Measurements from ENCODE around the gene ALDH1A2.

Gene ALDH1A2

GRCh38 chr15:57914350-57915055 is 151.0 kb downstream of the ALDH1A2 start:
- no peak overlapping the region for H2BK5ac ChIP-seq (ENCODE audit: low read length)
- no peak overlapping the region for H3K4me2 ChIP-seq (ENCODE audit: low read length)
- H3K4me3 ChIP-seq (ENCODE audit: low read length) = no peak overlapping the region
- H3K23ac ChIP-seq (ENCODE audit: low read length) = no peak overlapping the region
- no peak overlapping the region for H2AK5ac ChIP-seq (ENCODE audit: low read length)
- DNase-seq = no peak
- no CpG with 5 or more reads among the region's 9 CpGs for WGBS (ENCODE audit: extremely low coverage, insufficient coverage, low lambda C conversion rate)
- H3K18ac ChIP-seq (ENCODE audit: low read length) = no peak overlapping the region
- H3K79me2 ChIP-seq (ENCODE audit: control insufficient read depth, insufficient read depth, low read length) = no peaks in the 10 kb centered on the region
- H3K4ac ChIP-seq (ENCODE audit: low read depth, low read length) = no peak overlapping the region
- no peak overlapping the region for H2BK15ac ChIP-seq (replicated peaks; ENCODE audit: low read depth)
- H3K4me1 ChIP-seq (ENCODE audit: control insufficient read depth, low read depth, low read length) = no peaks in the 10 kb centered on the region
- H4K5ac ChIP-seq (ENCODE audit: low read length) = no peak overlapping the region
- no peak overlapping the region for H3K27ac ChIP-seq (ENCODE audit: low read depth, low read length)
- no peak overlapping the region for H2BK120ac ChIP-seq (ENCODE audit: low read depth, low read length)
- H4K8ac ChIP-seq (ENCODE audit: low read depth, low read length) = no peak overlapping the region
- H3K79me1 ChIP-seq (ENCODE audit: low read length) = no peaks in the 10 kb centered on the region
- H3K27me3 ChIP-seq (ENCODE audit: insufficient read depth, low read length, poor library complexity) = no peaks in the 10 kb centered on the region
- no peak overlapping the region for H3K56ac ChIP-seq (ENCODE audit: low read length)
- H3K9ac ChIP-seq (ENCODE audit: low read length) = no peak overlapping the region
- H3K36me3 ChIP-seq (ENCODE audit: control insufficient read depth, insufficient read depth, low read length) = no peaks in the 10 kb centered on the region

- H3K79me1 ChIP-seq (ENCODE audit: low read length) = no peaks in the 10 kb centered on the region
- no peak overlapping the region for H3K23ac ChIP-seq (ENCODE audit: low read length)
- H3K56ac ChIP-seq (ENCODE audit: low read length) = no peak overlapping the region
- H3K79me2 ChIP-seq (ENCODE audit: control insufficient read depth, insufficient read depth, low read length) = no peaks in the 10 kb centered on the region
- no peak overlapping the region for H3K4ac ChIP-seq (ENCODE audit: low read depth, low read length)
- no peaks in the 10 kb centered on the region for H3K36me3 ChIP-seq (ENCODE audit: control insufficient read depth, insufficient read depth, low read length)
- no peak overlapping the region for H4K8ac ChIP-seq (ENCODE audit: low read depth, low read length)
- no peak overlapping the region for H2BK120ac ChIP-seq (ENCODE audit: low read depth, low read length)
- no peak for DNase-seq
- no peak overlapping the region for H3K27ac ChIP-seq (ENCODE audit: low read depth, low read length)
- no peak overlapping the region for H2BK5ac ChIP-seq (ENCODE audit: low read length)
- H2AK5ac ChIP-seq (ENCODE audit: low read length) = no peak overlapping the region
- H3K18ac ChIP-seq (ENCODE audit: low read length) = no peak overlapping the region
- no peak overlapping the region for H3K4me3 ChIP-seq (ENCODE audit: low read length)
- no peak overlapping the region for H3K4me2 ChIP-seq (ENCODE audit: low read length)
- no peaks in the 10 kb centered on the region for H3K27me3 ChIP-seq (ENCODE audit: insufficient read depth, low read length, poor library complexity)
- no peaks in the 10 kb centered on the region for H3K4me1 ChIP-seq (ENCODE audit: control insufficient read depth, low read depth, low read length)
- H4K5ac ChIP-seq (ENCODE audit: low read length) = no peak overlapping the region
- no CpG with 5 or more reads among the region's 1 CpG for WGBS (ENCODE audit: extremely low coverage, insufficient coverage, low lambda C conversion rate)
- H2BK15ac ChIP-seq (replicated peaks; ENCODE audit: low read depth) = no peak overlapping the region
- H3K9ac ChIP-seq (ENCODE audit: low read length) = no peak overlapping the region
Measured at GRCh38 chr15:57911247-57911646, 154.3 kb downstream of the ALDH1A2 start.

- H3K23ac ChIP-seq (ENCODE audit: low read length) = no peak overlapping the region
- H4K5ac ChIP-seq (ENCODE audit: low read length) = no peak overlapping the region
- DNase-seq = no peak
- no peak overlapping the region for H2AK5ac ChIP-seq (ENCODE audit: low read length)
- H3K4ac ChIP-seq (ENCODE audit: low read depth, low read length) = no peak overlapping the region
- no peak overlapping the region for H3K56ac ChIP-seq (ENCODE audit: low read length)
- no peak overlapping the region for H3K9ac ChIP-seq (ENCODE audit: low read length)
- no peak overlapping the region for H2BK15ac ChIP-seq (replicated peaks; ENCODE audit: low read depth)
- no peak overlapping the region for H3K4me3 ChIP-seq (ENCODE audit: low read length)
- no peak overlapping the region for H3K27ac ChIP-seq (ENCODE audit: low read depth, low read length)
- no peaks in the 10 kb centered on the region for H3K79me2 ChIP-seq (ENCODE audit: control insufficient read depth, insufficient read depth, low read length)
- no peaks in the 10 kb centered on the region for H3K4me1 ChIP-seq (ENCODE audit: control insufficient read depth, low read depth, low read length)
- H3K36me3 ChIP-seq (ENCODE audit: control insufficient read depth, insufficient read depth, low read length) = no peaks in the 10 kb centered on the region
- H2BK120ac ChIP-seq (ENCODE audit: low read depth, low read length) = no peak overlapping the region
- H3K4me2 ChIP-seq (ENCODE audit: low read length) = no peak overlapping the region
- H3K18ac ChIP-seq (ENCODE audit: low read length) = no peak overlapping the region
- no peak overlapping the region for H2BK5ac ChIP-seq (ENCODE audit: low read length)
- WGBS (ENCODE audit: extremely low coverage, insufficient coverage, low lambda C conversion rate) = no CpG with 5 or more reads among the region's 3 CpGs
- H3K27me3 ChIP-seq (ENCODE audit: insufficient read depth, low read length, poor library complexity) = no peaks in the 10 kb centered on the region
- no peaks in the 10 kb centered on the region for H3K79me1 ChIP-seq (ENCODE audit: low read length)
- no peak overlapping the region for H4K8ac ChIP-seq (ENCODE audit: low read depth, low read length)
Measured at GRCh38 chr15:57910672-57911071, 154.8 kb downstream of the ALDH1A2 start.

GRCh38 chr15:57909388-57909787 is 156.1 kb downstream of the ALDH1A2 start:
- Histone ChIP-seq H2AK5ac (ENCODE audit: low read length) (no peak overlapping the region), H4K5ac (ENCODE audit: low read length) (no peak overlapping the region), H3K36me3 (ENCODE audit: control insufficient read depth, insufficient read depth, low read length) (no peaks in the 10 kb centered on the region), H2BK15ac (replicated peaks; ENCODE audit: low read depth) (no peak overlapping the region), H3K23ac (ENCODE audit: low read length) (no peak overlapping the region), H2BK120ac (ENCODE audit: low read depth, low read length) (no peak overlapping the region), H3K4me2 (ENCODE audit: low read length) (no peak overlapping the region), H3K18ac (ENCODE audit: low read length) (no peak overlapping the region), H2BK5ac (ENCODE audit: low read length) (no peak overlapping the region), H3K4me3 (ENCODE audit: low read length) (no peak overlapping the region), H3K79me2 (ENCODE audit: control insufficient read depth, insufficient read depth, low read length) (no peaks in the 10 kb centered on the region), H3K27ac (ENCODE audit: low read depth, low read length) (no peak overlapping the region), H3K27me3 (ENCODE audit: insufficient read depth, low read length, poor library complexity) (no peaks in the 10 kb centered on the region), H3K9ac (ENCODE audit: low read length) (no peak overlapping the region), H4K8ac (ENCODE audit: low read depth, low read length) (no peak overlapping the region), H3K79me1 (ENCODE audit: low read length) (no peaks in the 10 kb centered on the region), H3K4ac (ENCODE audit: low read depth, low read length) (no peak overlapping the region), H3K4me1 (ENCODE audit: control insufficient read depth, low read depth, low read length) (no peaks in the 10 kb centered on the region), H3K56ac (ENCODE audit: low read length) (no peak overlapping the region)
- no CpG with 5 or more reads among the region's 2 CpGs for WGBS (ENCODE audit: extremely low coverage, insufficient coverage, low lambda C conversion rate)
- no peak for DNase-seq

- H3K9ac ChIP-seq (ENCODE audit: low read length) = no peak overlapping the region
- H4K5ac ChIP-seq (ENCODE audit: low read length) = no peak overlapping the region
- H3K27ac ChIP-seq (ENCODE audit: low read depth, low read length) = no peak overlapping the region
- no peak overlapping the region for H2BK120ac ChIP-seq (ENCODE audit: low read depth, low read length)
- no peaks in the 10 kb centered on the region for H3K4me1 ChIP-seq (ENCODE audit: control insufficient read depth, low read depth, low read length)
- no peak overlapping the region for H2AK5ac ChIP-seq (ENCODE audit: low read length)
- H3K4me2 ChIP-seq (ENCODE audit: low read length) = no peak overlapping the region
- H3K27me3 ChIP-seq (ENCODE audit: insufficient read depth, low read length, poor library complexity) = no peaks in the 10 kb centered on the region
- no peaks in the 10 kb centered on the region for H3K79me2 ChIP-seq (ENCODE audit: control insufficient read depth, insufficient read depth, low read length)
- H3K56ac ChIP-seq (ENCODE audit: low read length) = no peak overlapping the region
- no peak overlapping the region for H3K23ac ChIP-seq (ENCODE audit: low read length)
- H2BK5ac ChIP-seq (ENCODE audit: low read length) = no peak overlapping the region
- no peaks in the 10 kb centered on the region for H3K36me3 ChIP-seq (ENCODE audit: control insufficient read depth, insufficient read depth, low read length)
- no CpG with 5 or more reads among the region's 1 CpG for WGBS (ENCODE audit: extremely low coverage, insufficient coverage, low lambda C conversion rate)
- H2BK15ac ChIP-seq (replicated peaks; ENCODE audit: low read depth) = no peak overlapping the region
- no peak for DNase-seq
- H3K18ac ChIP-seq (ENCODE audit: low read length) = no peak overlapping the region
- no peaks in the 10 kb centered on the region for H3K79me1 ChIP-seq (ENCODE audit: low read length)
- H3K4me3 ChIP-seq (ENCODE audit: low read length) = no peak overlapping the region
- no peak overlapping the region for H3K4ac ChIP-seq (ENCODE audit: low read depth, low read length)
- H4K8ac ChIP-seq (ENCODE audit: low read depth, low read length) = no peak overlapping the region
Measured at GRCh38 chr15:57903626-57904025, 161.9 kb downstream of the ALDH1A2 start.

Data from mesendoderm (in vitro differentiated cells).